ENCODE results near the gene WWC2.

Gene WWC2

DNA sequence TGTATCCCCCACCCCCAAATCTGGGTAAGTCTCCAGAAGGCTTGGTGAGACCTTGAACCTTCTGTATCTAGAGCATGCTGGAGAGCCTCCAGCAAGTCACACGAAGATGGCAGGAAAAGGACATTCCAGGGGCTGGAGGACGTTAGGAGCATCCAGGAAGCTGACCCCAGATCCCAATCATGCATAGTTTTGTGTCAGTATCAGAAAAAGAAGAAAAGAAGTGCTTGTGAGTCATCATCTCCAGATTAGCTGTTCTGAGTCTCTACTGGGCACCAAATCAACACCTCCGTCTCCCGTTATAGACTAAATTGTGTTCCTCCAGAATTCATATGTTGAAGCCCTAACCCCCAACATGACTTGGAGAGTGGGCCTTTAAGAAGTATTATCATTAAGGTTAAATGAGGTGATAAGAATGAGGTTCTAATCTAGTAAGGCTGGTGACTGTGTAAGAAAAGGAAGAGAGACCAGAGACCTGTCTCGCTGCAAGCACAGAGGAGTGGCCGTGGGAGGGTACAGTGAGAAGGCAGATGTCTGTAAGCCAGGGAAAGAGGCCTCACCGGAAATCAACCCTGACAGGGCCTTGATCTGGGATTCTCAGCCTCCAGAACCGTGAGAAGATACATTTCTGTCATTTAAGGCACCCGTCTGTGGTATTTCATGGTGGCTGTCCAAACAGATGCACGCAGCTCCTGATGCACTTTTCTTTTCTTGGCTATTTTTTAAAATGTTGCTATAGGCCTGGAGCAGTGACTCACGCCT lies 261.3 kb downstream of the WWC2 start:
- H3K4me3 ChIP-seq (ENCODE audit: low read depth, low read length): no peak overlapping the region
- no peak for TF ChIP-seq CTCF (IDR thresholded peaks at IDR 0.05; ENCODE audit: borderline replicate concordance, insufficient read depth, low read depth, low read length)

DNA sequence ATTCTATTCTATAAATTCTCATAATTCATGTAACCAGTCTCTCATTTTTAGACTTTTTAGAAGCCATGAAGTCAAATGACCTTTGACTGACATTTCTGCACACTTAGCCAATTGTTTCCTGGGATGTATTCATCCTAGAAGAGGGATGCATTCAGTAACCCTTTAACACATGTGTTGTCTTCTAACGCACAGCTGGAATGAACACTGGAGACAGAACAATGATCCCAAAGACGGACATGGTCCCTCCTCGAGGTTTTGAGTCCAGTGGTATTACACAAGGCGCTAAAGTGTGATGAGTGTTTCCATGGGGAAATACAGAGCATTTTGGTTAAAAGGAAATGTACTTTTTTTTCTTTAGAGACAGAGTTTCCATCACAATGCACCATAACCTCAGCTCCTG lies 263.0 kb downstream of the WWC2 start:
- H3K4me3 ChIP-seq (ENCODE audit: low read depth, low read length): no peak overlapping the region
- no peak for TF ChIP-seq CTCF (IDR thresholded peaks at IDR 0.05; ENCODE audit: borderline replicate concordance, insufficient read depth, low read depth, low read length)

DNA sequence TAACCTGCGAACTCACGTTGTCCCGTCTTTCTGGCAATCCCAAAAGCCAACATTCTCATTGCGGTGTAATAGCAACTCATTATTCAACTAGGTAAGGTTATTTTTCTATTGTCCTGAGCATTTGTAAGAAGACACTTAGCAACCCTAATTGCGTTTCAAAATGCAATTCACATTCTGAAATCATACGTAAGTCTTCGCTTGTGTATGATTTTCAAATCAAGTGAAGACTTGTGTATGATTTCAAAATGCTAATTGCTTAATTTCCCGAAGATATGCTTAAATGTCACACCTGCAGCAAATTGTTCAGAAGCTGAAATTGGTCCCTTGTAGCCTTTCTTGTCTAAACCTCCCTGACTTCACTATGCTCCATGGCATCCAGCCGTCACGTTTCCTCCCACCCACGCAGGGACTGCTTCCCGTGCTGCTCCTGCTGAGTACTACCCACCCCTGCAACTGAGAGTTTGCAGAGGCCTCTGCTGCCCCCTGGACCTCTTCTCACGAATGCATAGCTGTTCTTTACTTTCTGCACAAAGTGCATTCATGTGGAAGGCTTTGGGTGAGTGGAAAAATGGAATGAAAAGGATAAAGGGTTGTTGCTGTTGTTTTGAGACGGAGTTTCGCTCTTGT lies 264.0 kb downstream of the WWC2 start:
- TF ChIP-seq CTCF (IDR thresholded peaks at IDR 0.05; ENCODE audit: borderline replicate concordance, insufficient read depth, low read depth, low read length): no peak
- H3K4me3 ChIP-seq (ENCODE audit: low read depth, low read length): no peak overlapping the region

- H3K4me3 ChIP-seq (ENCODE audit: low read depth, low read length): no peak overlapping the region
- TF ChIP-seq CTCF (IDR thresholded peaks at IDR 0.05; ENCODE audit: borderline replicate concordance, insufficient read depth, low read depth, low read length): no peak
These were observed 265.0 kb downstream of the WWC2 start for GRCh38 chr4:183364025-183364424.

- no peak overlapping the region for H3K4me3 ChIP-seq (ENCODE audit: low read depth, low read length)
- no peak for TF ChIP-seq CTCF (IDR thresholded peaks at IDR 0.05; ENCODE audit: borderline replicate concordance, insufficient read depth, low read depth, low read length)
These were observed 267.3 kb downstream of the WWC2 start for GRCh38 chr4:183366206-183366835.

DNA sequence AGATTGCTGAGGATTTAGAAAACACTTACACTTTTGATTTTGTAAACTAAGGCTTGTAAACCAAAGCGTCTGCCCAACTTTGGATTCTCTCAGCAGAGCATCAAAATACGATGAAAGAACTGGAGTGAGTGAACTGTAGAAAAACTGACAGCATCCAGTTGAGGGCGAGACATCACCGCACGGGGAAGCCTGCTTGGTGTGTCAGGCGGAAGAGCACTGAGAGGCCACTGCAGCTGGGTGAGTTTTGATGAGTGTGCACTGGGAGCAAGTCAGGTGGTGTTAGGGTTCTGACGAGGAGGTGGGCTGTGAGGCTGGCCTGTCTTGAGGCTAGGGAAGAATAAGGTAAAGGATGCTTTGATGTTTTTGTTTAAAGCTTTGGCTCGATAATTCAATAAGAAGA lies 270.0 kb downstream of the WWC2 start:
- no peak overlapping the region for H3K4me3 ChIP-seq (ENCODE audit: low read depth, low read length)
- no peak for TF ChIP-seq CTCF (IDR thresholded peaks at IDR 0.05; ENCODE audit: borderline replicate concordance, insufficient read depth, low read depth, low read length)

All from GM12875 (cell line).